K562 (cell line): ENCODE measurements around the gene VPS45. TPM values are rescaled to one million over a fixed set of nuclear protein-coding genes. Genes with fewer than 3 reads are reported as not detected.

Experiments
- ATAC-seq: fragments of 200-7000 bp; cut with Tn5 transposase; 3 replicates; pipeline ENCODE4 v1.9.1; 2020; ENCODE audit warnings: moderate library complexity
- BruUV-seq: library from RNA; stranded (reverse); fragments of 400-500 nt; replicated peaks from 2 replicates; lab custom pipeline; 2021; lab: Mats Ljungman, UMichigan
- CTCF ChIA-PET: fragments of 300-600 bp; formaldehyde crosslinking; extraction: SDS; loops from one replicate; lab custom pipeline; 2021; ENCODE audit warnings: low intra/inter-chr PET ratio; lab: Yijun Ruan, JAX
- POLR2A ChIA-PET: fragments of 300-600, 350-650 bp; sonication (Branson Sonifier 250); formaldehyde crosslinking; extraction: SDS; loops from one replicate; lab custom pipeline; 2021; ENCODE audit warnings: antibody characterized with exemption, inconsistent platforms; lab: Yijun Ruan, JAX
- DNase-seq, 4 experiments: peaks; one replicate each; pipeline versions ENCODE4 v3.0.0 to v3.0.0-alpha.2; 2011 to 2018; ENCODE audit warnings: low spot score in 3 of 4, mixed read lengths in 3 of 4; ENCODE audit errors: extremely low read depth in 1 of 4
- FAIRE-seq: peaks from 2 replicates; lab custom pipeline; 2011; peaks lifted over from hg19 to GRCh38; lab: Jason Lieb, UNC
- H2AFZ ChIP-seq: 2 replicates; pipeline ENCODE4 v1.6.0; 2011; ENCODE audit warnings: low read depth, low read length, control low read depth, inconsistent platforms
- H3K27ac ChIP-seq: fragments of 200-600 bp; 3 replicates; pipeline ENCODE4 v1.8.0; 2011; ENCODE audit warnings: low read depth, mild to moderate bottlenecking, control low read depth, inconsistent platforms, low read length, moderate library complexity, mixed read lengths; ENCODE audit errors: extremely low read depth
- H3K27me3 ChIP-seq, 2 experiments: fragments of 300-600 bp in 1 of 2; 2 replicates in 1 of 2; 3 replicates in 1 of 2; pipeline versions ENCODE4 v1.6.0 to v1.8.0; 2011; ENCODE audit warnings: inconsistent platforms in 2 of 2, low read length in 2 of 2, mild to moderate bottlenecking in 1 of 2, mixed read lengths in 1 of 2, moderate library complexity in 1 of 2; ENCODE audit not compliant: control insufficient read depth in 2 of 2, insufficient read depth in 2 of 2
- H3K36me3 ChIP-seq: fragments of 300-600 bp; 3 replicates; pipeline ENCODE4 v1.8.0; 2011; ENCODE audit warnings: mild to moderate bottlenecking, low read length, inconsistent platforms; ENCODE audit not compliant: control insufficient read depth, insufficient read depth
- H3K4me1 ChIP-seq, 2 experiments: fragments of 200-600 bp in 1 of 2; replicated peaks in 1 of 2; 2 replicates in 1 of 2; 3 replicates in 1 of 2; pipeline versions ENCODE4 v1.5.1 to v1.8.0; 2011; ENCODE audit warnings: inconsistent platforms in 2 of 2, low read length in 2 of 2, mild to moderate bottlenecking in 1 of 2, mixed read lengths in 1 of 2, moderate library complexity in 1 of 2; ENCODE audit not compliant: control insufficient read depth in 2 of 2, insufficient read depth in 2 of 2
- H3K4me2 ChIP-seq: 2 replicates; pipeline ENCODE4 v1.6.1; 2011; ENCODE audit warnings: low read length, control low read depth, inconsistent platforms, mixed read lengths; ENCODE audit not compliant: insufficient read depth
- H3K4me3 ChIP-seq: fragments of 200-600 bp; sonication (generic), shearing (Covaris generic); 2 replicates; pipeline ENCODE4 v1.5.1; 2016; ENCODE audit warnings: control low read depth, inconsistent platforms
- H3K79me2 ChIP-seq: fragments of 200-600 bp; 3 replicates; pipeline ENCODE4 v1.8.0; 2011; ENCODE audit warnings: low read length, inconsistent platforms; ENCODE audit not compliant: control insufficient read depth, insufficient read depth
- H3K9ac ChIP-seq, 2 experiments: 2 replicates each; pipeline versions ENCODE4 v1.6.0 to v1.6.1; 2011; ENCODE audit warnings: low read depth in 2 of 2, low read length in 2 of 2, control low read depth in 1 of 2, inconsistent platforms in 1 of 2, mild to moderate bottlenecking in 1 of 2, mixed read lengths in 1 of 2; ENCODE audit not compliant: insufficient read depth in 1 of 2
- H3K9me1 ChIP-seq: one replicate; pipeline ENCODE4 v1.6.0; 2011; ENCODE audit warnings: inconsistent platforms, mild to moderate bottlenecking, low read length, moderate library complexity; ENCODE audit not compliant: control insufficient read depth, insufficient read depth
- H3K9me3 ChIP-seq: replicated peaks from 2 replicates; pipeline ENCODE4 v1.5.1; 2011; ENCODE audit warnings: low read depth, low read length, inconsistent platforms; ENCODE audit not compliant: control insufficient read depth, insufficient read depth
- H4K20me1 ChIP-seq: replicated peaks from 2 replicates; pipeline ENCODE4 v1.6.1; 2011; ENCODE audit warnings: low read length, inconsistent platforms, mixed read lengths; ENCODE audit not compliant: control insufficient read depth, insufficient read depth
- EGR1 ChIP-seq: fragments of 450-650 bp; conservative IDR thresholded peaks from 2 replicates; pipeline ENCODE4 v1.6.1; 2017; ENCODE audit warnings: mild to moderate bottlenecking
- ERF ChIP-seq: fragments of 450-650 bp; formaldehyde crosslinking; IDR thresholded peaks from 2 replicates; pipeline ENCODE4 v1.4.0; 2020; ENCODE audit warnings: mild to moderate bottlenecking, mixed read lengths
- EZH2 ChIP-seq: IDR thresholded peaks from 2 replicates; pipeline ENCODE4 v1.6.1; 2012; ENCODE audit warnings: low read depth, mild to moderate bottlenecking, inconsistent platforms, low read length, borderline replicate concordance
- HMG20B ChIP-seq: fragments of 250-450 bp; sonication (Bioruptor Pico); IDR thresholded peaks from 2 replicates; pipeline ENCODE4 v1.5.0; 2021; ENCODE audit warnings: mild to moderate bottlenecking
- PHF21A ChIP-seq: fragments of 450-650 bp; IDR thresholded peaks from 2 replicates; pipeline ENCODE4 v1.6.1; 2017; ENCODE audit warnings: low read depth, borderline replicate concordance
- PYGO2 ChIP-seq: fragments of 450-650 bp; IDR thresholded peaks from 2 replicates; pipeline ENCODE4 v1.6.1; 2016; ENCODE audit warnings: mild to moderate bottlenecking, missing genetic modification characterization, moderate library complexity, missing compliant biosample characterization
- TCFL5 ChIP-seq: fragments of 250-450 bp; sonication (Bioruptor Pico); conservative IDR thresholded peaks from 2 replicates; pipeline ENCODE4 v1.6.1; 2021; ENCODE audit warnings: mild to moderate bottlenecking, moderate library complexity, matching md5 sums
- WGBS: fragments of 100-300 bp; shearing (Covaris generic); methylation state at CpG from one replicate; pipeline ENCODE4 v1.1.6; 2016; ENCODE audit warnings: low coverage, mixed read lengths; ENCODE audit not compliant: insufficient coverage; ENCODE audit errors: missing lambda C conversion rate; 5-methylcytosine and 5-hydroxymethylcytosine counted together
- in situ Hi-C: fragments of 300-500 bp; cut with MboI; formaldehyde crosslinking; loops from 4 replicates; pipeline ENCODE4 v1.15.0; 2018; ENCODE audit warnings: inconsistent platforms, mixed read lengths
- intact Hi-C: fragments of 100-400 bp; cut with micrococcal nuclease; formaldehyde crosslinking; loops from 2 replicates; pipeline ENCODE4 v1.14.2; 2022
- polyA plus RNA-seq, 8 experiments: library from polyadenylated mRNA; depleted of rRNA in 4 of 8; stranded (reverse) in 5 of 8; unstranded in 3 of 8; fragments of >200 nt; fragmentation: Nextera tagmentation in 2 of 8; fragmentation: Illumina TruSeq in 1 of 8; extraction: Ambion mirVana in 2 of 8; extraction: Trizol in 1 of 8; gene quantifications; 2 replicates each; pipeline versions ENCODE4 v1.2.1 to v1.2.3, GENCODE V29; 2011 to 2014; ENCODE audit warnings: inconsistent platforms in 1 of 8, missing spikeins in 1 of 8
- total RNA-seq, 7 experiments: library from RNA; depleted of rRNA in 6 of 7; stranded (reverse); fragments of >200 nt in 6 of 7; fragmentation: Illumina TruSeq in 2 of 7; extraction: Trizol in 2 of 7; gene quantifications; 2 replicates each; pipeline versions ENCODE4 v1.2.1 to v1.2.3, GENCODE V29; 2011 to 2021; ENCODE audit warnings: low replicate concordance in 1 of 7
- TF ChIP-seq, protein P1 (sequence below): fragments of 450-650 bp; formaldehyde crosslinking; IDR thresholded peaks from 2 replicates; pipeline ENCODE4 v1.4.0; 2020; ENCODE audit warnings: mild to moderate bottlenecking, mixed read lengths
- TF ChIP-seq, protein P2 (sequence below): fragments of 250-450 bp; sonication (Bioruptor Pico); IDR thresholded peaks from 2 replicates; pipeline ENCODE4 v1.5.1; 2021; ENCODE audit warnings: mild to moderate bottlenecking
- TF ChIP-seq, protein P3 (sequence below), 3 experiments: fragments of 200-800 bp in 1 of 3; fragments of 250-450 bp in 1 of 3; fragments of 450-650 bp in 1 of 3; sonication (Bioruptor Pico) in 1 of 3; sonication (Bioruptor generic) in 1 of 3; formaldehyde crosslinking in 1 of 3; IDR thresholded peaks; 2 replicates each; pipeline versions ENCODE4 v1.6.1 to v1.8.0; 2016 to 2022; ENCODE audit warnings: mild to moderate bottlenecking in 2 of 3, missing genetic modification characterization in 2 of 3, missing compliant biosample characterization in 1 of 3, moderate library complexity in 1 of 3

The VPS45 gene
- total and polyA plus RNA-seq, 9 of the 15 experiments (the other 6 are each of a cell fraction or from before 2014, with no cell fraction given): 17.9 to 48.2 (median 34.4) TPM

DNA sequence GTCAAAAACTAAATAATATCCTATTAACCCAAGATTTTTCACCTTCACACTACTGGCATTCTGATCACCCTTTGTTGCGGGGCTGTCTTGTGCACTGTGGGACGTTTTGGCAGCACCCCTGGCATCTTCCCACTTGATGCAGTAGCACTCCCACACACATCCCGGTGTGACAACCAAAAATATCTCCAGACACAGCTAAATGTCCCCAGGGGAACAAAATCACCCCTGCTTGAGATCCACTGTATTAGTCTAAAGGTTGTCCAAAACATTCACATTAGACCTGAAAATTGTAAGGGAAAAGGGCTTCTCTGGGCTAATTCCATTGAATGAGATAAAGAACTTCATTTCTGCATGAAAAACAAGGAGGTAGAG lies 120.0 kb downstream of the VPS45 start:
- Histone ChIP-seq H3K36me3 (no peaks in the 10 kb centered on the region), H3K4me3 (no peak overlapping the region), H4K20me1 (no peaks in the 10 kb centered on the region), H3K4me2 (peak overlapping the region; percentile 32; the same call in 1 of the 2 replicates), H3K27ac (no peak overlapping the region), H3K9me3 (no peaks in the 10 kb centered on the region), H3K9ac (no peak overlapping the region), H3K4me1 (peaks cover 4 to 12% of the 10 kb centered on the region in 2 experiments; a peak in 4 of 5 replicates), H3K79me2 (no peaks in the 10 kb centered on the region), H2AFZ (peak overlapping the region; percentile 71), H3K27me3 (no peaks in the 10 kb centered on the region), H3K9me1 (no peaks in the 10 kb centered on the region)
- ChIA-PET POLR2A (interaction anchor here (0.6 to 2.9 kb wide), 10 partner anchors 11 to 300 kb away, joined by 3 to 27 read pairs (median 4); a partner anchor contains a TSS), CTCF (interaction anchor here (0.8 to 2.2 kb wide), 5 partner anchors 22 to 300 kb away, joined by 3 to 19 read pairs (median 6); a partner anchor contains a TSS)
- intact Hi-C loops (loop anchor here (2.0 to 5.0 kb wide), 3 partner anchors 19 to 225 kb away; partner anchors contain the start of gene VPS45), in situ Hi-C loops (no loop called here)
- no TSS peak for BruUV-seq
- WGBS: 2% methylated on average over 3 of the region's 3 CpGs
- DNase-seq (no peak), ATAC-seq (peak; percentile 66), FAIRE-seq (no peak)
- no peak for TF ChIP-seq TCFL5 (CRISPR knock-in tag)
- peak; percentile 33; the same call in 1 of the 2 replicates for TF ChIP-seq EGR1
- TF ChIP-seq, protein P1, sequence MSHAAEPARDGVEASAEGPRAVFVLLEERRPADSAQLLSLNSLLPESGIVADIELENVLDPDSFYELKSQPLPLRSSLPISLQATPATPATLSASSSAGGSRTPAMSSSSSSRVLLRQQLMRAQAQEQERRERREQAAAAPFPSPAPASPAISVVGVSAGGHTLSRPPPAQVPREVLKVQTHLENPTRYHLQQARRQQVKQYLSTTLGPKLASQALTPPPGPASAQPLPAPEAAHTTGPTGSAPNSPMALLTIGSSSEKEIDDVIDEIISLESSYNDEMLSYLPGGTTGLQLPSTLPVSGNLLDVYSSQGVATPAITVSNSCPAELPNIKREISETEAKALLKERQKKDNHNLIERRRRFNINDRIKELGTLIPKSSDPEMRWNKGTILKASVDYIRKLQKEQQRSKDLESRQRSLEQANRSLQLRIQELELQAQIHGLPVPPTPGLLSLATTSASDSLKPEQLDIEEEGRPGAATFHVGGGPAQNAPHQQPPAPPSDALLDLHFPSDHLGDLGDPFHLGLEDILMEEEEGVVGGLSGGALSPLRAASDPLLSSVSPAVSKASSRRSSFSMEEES (CRISPR knock-in tag): no peak
- TF ChIP-seq, protein P2, sequence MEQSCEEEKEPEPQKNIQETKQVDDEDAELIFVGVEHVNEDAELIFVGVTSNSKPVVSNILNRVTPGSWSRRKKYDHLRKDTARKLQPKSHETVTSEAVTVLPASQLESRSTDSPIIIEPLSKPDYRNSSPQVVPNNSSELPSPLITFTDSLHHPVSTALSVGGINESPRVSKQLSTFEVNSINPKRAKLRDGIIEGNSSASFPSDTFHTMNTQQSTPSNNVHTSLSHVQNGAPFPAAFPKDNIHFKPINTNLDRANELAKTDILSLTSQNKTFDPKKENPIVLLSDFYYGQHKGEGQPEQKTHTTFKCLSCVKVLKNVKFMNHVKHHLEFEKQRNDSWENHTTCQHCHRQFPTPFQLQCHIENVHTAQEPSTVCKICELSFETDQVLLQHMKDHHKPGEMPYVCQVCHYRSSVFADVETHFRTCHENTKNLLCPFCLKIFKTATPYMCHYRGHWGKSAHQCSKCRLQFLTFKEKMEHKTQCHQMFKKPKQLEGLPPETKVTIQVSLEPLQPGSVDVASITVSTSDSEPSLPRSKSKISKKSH (CRISPR knock-in tag): no peak
- TF ChIP-seq PYGO2 (tag): no peak
- TF ChIP-seq, protein P3, sequence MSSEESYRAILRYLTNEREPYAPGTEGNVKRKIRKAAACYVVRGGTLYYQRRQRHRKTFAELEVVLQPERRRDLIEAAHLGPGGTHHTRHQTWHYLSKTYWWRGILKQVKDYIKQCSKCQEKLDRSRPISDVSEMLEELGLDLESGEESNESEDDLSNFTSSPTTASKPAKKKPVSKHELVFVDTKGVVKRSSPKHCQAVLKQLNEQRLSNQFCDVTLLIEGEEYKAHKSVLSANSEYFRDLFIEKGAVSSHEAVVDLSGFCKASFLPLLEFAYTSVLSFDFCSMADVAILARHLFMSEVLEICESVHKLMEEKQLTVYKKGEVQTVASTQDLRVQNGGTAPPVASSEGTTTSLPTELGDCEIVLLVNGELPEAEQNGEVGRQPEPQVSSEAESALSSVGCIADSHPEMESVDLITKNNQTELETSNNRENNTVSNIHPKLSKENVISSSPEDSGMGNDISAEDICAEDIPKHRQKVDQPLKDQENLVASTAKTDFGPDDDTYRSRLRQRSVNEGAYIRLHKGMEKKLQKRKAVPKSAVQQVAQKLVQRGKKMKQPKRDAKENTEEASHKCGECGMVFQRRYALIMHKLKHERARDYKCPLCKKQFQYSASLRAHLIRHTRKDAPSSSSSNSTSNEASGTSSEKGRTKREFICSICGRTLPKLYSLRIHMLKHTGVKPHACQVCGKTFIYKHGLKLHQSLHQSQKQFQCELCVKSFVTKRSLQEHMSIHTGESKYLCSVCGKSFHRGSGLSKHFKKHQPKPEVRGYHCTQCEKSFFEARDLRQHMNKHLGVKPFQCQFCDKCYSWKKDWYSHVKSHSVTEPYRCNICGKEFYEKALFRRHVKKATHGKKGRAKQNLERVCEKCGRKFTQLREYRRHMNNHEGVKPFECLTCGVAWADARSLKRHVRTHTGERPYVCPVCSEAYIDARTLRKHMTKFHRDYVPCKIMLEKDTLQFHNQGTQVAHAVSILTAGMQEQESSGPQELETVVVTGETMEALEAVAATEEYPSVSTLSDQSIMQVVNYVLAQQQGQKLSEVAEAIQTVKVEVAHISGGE (CRISPR knock-in tag; IDR thresholded peaks at IDR 0.05): 0 out of 6 replicates have a peak, but pooled peaks of 1 of the 3 experiments have one; percentile 25
- no peak for TF ChIP-seq EZH2
- no peak for TF ChIP-seq PHF21A
- no peak for TF ChIP-seq ERF (CRISPR knock-in tag)
- no peak for TF ChIP-seq HMG20B
